Smooth muscle cell (in vitro differentiated cells): ENCODE results near the gene CDC42BPA. TPM values are rescaled to one million over a fixed set of nuclear protein-coding genes. Genes with fewer than 3 reads are reported as not detected.

Source experiments
- DNase-seq: peaks from one replicate; lab custom pipeline; 2025; ENCODE audit not compliant: unreplicated experiment; lab: John Stamatoyannopoulos, UW
- H2AFZ ChIP-seq: fragments of 200-600 bp; sonication (generic); 2 replicates; pipeline ENCODE4 v1.6.0; 2016; ENCODE audit warnings: antibody characterized with exemption, low read depth, mild to moderate bottlenecking
- H3F3A ChIP-seq: fragments of 200-600 bp; sonication (generic); 2 replicates; pipeline ENCODE4 v1.6.0; 2017; ENCODE audit warnings: antibody characterized with exemption, low read depth
- H3K27ac ChIP-seq: fragments of 200-600 bp; sonication (generic); 2 replicates; pipeline ENCODE4 v1.5.1; 2016; ENCODE audit warnings: low read depth, mild to moderate bottlenecking
- H3K27me3 ChIP-seq: fragments of 200-600 bp; sonication (generic); 2 replicates; pipeline ENCODE4 v1.6.1; 2016; ENCODE audit warnings: low read depth, mild to moderate bottlenecking
- H3K36me3 ChIP-seq: fragments of 200-600 bp; sonication (generic); 2 replicates; pipeline ENCODE4 v1.5.1; 2016; ENCODE audit warnings: low read depth
- H3K4me1 ChIP-seq: fragments of 200-600 bp; sonication (generic); 2 replicates; pipeline ENCODE4 v1.5.1; 2016; ENCODE audit warnings: low read depth
- H3K4me2 ChIP-seq: fragments of 200-600 bp; sonication (generic); 2 replicates; pipeline ENCODE4 v1.6.0; 2016; ENCODE audit warnings: mild to moderate bottlenecking
- H3K4me3 ChIP-seq: fragments of 200-600 bp; sonication (generic); 2 replicates; pipeline ENCODE4 v1.5.1; 2016; ENCODE audit warnings: mild to moderate bottlenecking
- H3K79me2 ChIP-seq: fragments of 200-600 bp; sonication (generic); 2 replicates; pipeline ENCODE4 v1.6.0; 2016; ENCODE audit warnings: low read depth, mild to moderate bottlenecking
- H3K9ac ChIP-seq: fragments of 200-600 bp; sonication (generic); 2 replicates; pipeline ENCODE4 v1.6.0; 2016; ENCODE audit warnings: low read depth
- H3K9me3 ChIP-seq: fragments of 200-600 bp; sonication (generic); replicated peaks from 2 replicates; pipeline ENCODE4 v1.5.1; 2016; ENCODE audit warnings: low read depth
- H4K20me1 ChIP-seq: fragments of 200-600 bp; sonication (generic); 2 replicates; pipeline ENCODE4 v1.6.0; 2016; ENCODE audit warnings: low read depth
- CTCF ChIP-seq: fragments of 200-600 bp; sonication (generic); IDR thresholded peaks from 2 replicates; pipeline ENCODE4 v1.5.1; 2017; ENCODE audit warnings: borderline replicate concordance, mild to moderate bottlenecking, antibody characterized with exemption; ENCODE audit not compliant: insufficient read depth, poor library complexity, severe bottlenecking
- WGBS: methylation state at CpG from one replicate; pipeline ENCODE4 v1.1.7; 2016; ENCODE audit warnings: low lambda C conversion rate; 5-methylcytosine and 5-hydroxymethylcytosine counted together
- polyA plus RNA-seq: library from polyadenylated mRNA; unstranded; fragments of >200 nt; fragmentation: Nextera tagmentation; extraction: Ambion mirVana; gene quantifications from 2 replicates; pipeline ENCODE4 v1.2.1, GENCODE V29; 2016
- total RNA-seq: library from RNA; depleted of rRNA; stranded (reverse); fragments of >200 nt; gene quantifications from 2 replicates; pipeline ENCODE4 v1.2.3, GENCODE V29; 2014

The CDC42BPA gene
- total and polyA plus RNA-seq, 2 experiments from 2014 or later, result 14.8 to 34.9 TPM

DNA sequence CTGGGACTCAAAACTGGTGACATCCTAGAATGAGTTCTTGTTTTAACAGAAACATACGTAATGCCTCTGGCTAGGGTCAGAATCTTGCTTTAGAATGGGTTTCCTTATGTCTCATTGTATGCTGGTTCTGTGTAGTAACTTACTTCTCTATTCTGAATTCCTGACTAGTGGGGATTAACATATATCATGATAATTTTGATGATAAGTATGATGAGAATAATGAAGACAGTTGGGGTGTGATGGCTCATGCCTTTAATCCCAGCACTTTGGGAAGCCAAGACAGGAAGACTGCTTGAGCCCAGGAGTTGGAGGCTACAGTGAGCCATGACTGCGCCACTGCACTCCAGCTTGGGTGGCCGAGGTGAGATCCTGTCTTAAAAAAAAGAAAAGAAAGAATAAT, 31.7 kb upstream of the CDC42BPA start:
- DNase-seq, result no peak
- H3K4me3 ChIP-seq, result no peak overlapping the region
- no peaks in the 10 kb centered on the region for H3K27me3 ChIP-seq
- TF ChIP-seq CTCF, result no peak
- no peak overlapping the region for H3K9ac ChIP-seq
- no peak overlapping the region for H2AFZ ChIP-seq
- H4K20me1 ChIP-seq, result no peaks in the 10 kb centered on the region
- H3F3A ChIP-seq, result no peaks in the 10 kb centered on the region
- H3K4me1 ChIP-seq, result no peaks in the 10 kb centered on the region
- 99% methylated on average over 3 of the region's 3 CpGs for WGBS
- no peak overlapping the region for H3K27ac ChIP-seq
- no peaks in the 10 kb centered on the region for H3K79me2 ChIP-seq
- H3K36me3 ChIP-seq, result no peaks in the 10 kb centered on the region
- no peaks in the 10 kb centered on the region for H3K9me3 ChIP-seq
- H3K4me2 ChIP-seq, result no peak overlapping the region

- Histone ChIP-seq H3K4me3 (no peak overlapping the region), H3K4me1 (peaks cover 6% of the 10 kb centered on the region), H3K9ac (peak overlapping the region; percentile 0), H2AFZ (no peak overlapping the region), H3K27ac (peak overlapping the region; percentile 63), H3F3A (peaks cover 5% of the 10 kb centered on the region), H3K79me2 (no peaks in the 10 kb centered on the region), H4K20me1 (no peaks in the 10 kb centered on the region), H3K36me3 (no peaks in the 10 kb centered on the region), H3K9me3 (no peaks in the 10 kb centered on the region), H3K27me3 (no peaks in the 10 kb centered on the region), H3K4me2 (peak overlapping the region; percentile 71)
- no peak for TF ChIP-seq CTCF
- DNase-seq, result no peak
- WGBS, result 34% methylated on average over 3 of the region's 3 CpGs
Observed at GRCh38 chr1:227343727-227344551, 25.6 kb upstream of the CDC42BPA start.

- Histone ChIP-seq H3K27me3 (no peaks in the 10 kb centered on the region), H3K4me2 (peak overlapping the region; percentile 71), H3F3A (peaks cover 5% of the 10 kb centered on the region), H3K4me3 (no peak overlapping the region), H3K9ac (no peak overlapping the region), H4K20me1 (no peaks in the 10 kb centered on the region), H3K27ac (peak overlapping the region; percentile 63), H3K36me3 (no peaks in the 10 kb centered on the region), H3K79me2 (no peaks in the 10 kb centered on the region), H2AFZ (no peak overlapping the region), H3K4me1 (peaks cover 6% of the 10 kb centered on the region), H3K9me3 (no peaks in the 10 kb centered on the region)
- no peak for TF ChIP-seq CTCF
- no peak for DNase-seq
Observed at GRCh38 chr1:227343206-227343605, 24.9 kb upstream of the CDC42BPA start.
